ENCODE data around the gene FOSB.
A peak's percentile ranks its signal among the peaks of the same experiment; 100 is the strongest.
"Not testable (repeated sequence)": the region's sequence is repeated elsewhere in the genome, so short reads cannot be mapped to it uniquely, and the experiment has no call there.

FOSB gene

GRCh38 chr19:45428384-45429231, 39.2 kb upstream of the FOSB start:
- Histone ChIP-seq H3K9me3 (replicated peaks; ENCODE audit: low read length) (no peaks in the 10 kb centered on the region), H3K27me3 (ENCODE audit: control insufficient read depth, insufficient read depth, low read length) (no peaks in the 10 kb centered on the region), H3K9ac (ENCODE audit: low read depth, low read length) (peak overlapping the region; percentile 92), H3K4me2 (ENCODE audit: low read length) (peak overlapping the region; percentile 97), H3K36me3 (ENCODE audit: insufficient read depth, low read length) (no peaks in the 10 kb centered on the region), H3K4me1 (ENCODE audit: control insufficient read depth, insufficient read depth, low read length) (peaks cover 37% of the 10 kb centered on the region), H3K4me3 (ENCODE audit: low read length) (peak overlapping the region; percentile 75)

GRCh38 chr19:45429896-45430295, 37.9 kb upstream of the FOSB start:
- not testable (repeated sequence) for H3K9ac ChIP-seq (ENCODE audit: low read depth, low read length); H3K4me2 ChIP-seq (ENCODE audit: low read length); H3K27me3 ChIP-seq (ENCODE audit: control insufficient read depth, insufficient read depth, low read length); H3K36me3 ChIP-seq (ENCODE audit: insufficient read depth, low read length); H3K4me3 ChIP-seq (ENCODE audit: low read length); H3K9me3 ChIP-seq (replicated peaks; ENCODE audit: low read length)
- peaks cover 26% of the 10 kb centered on the region for H3K4me1 ChIP-seq (ENCODE audit: control insufficient read depth, insufficient read depth, low read length)

GRCh38 chr19:45431008-45431407, 36.8 kb upstream of the FOSB start:
- H3K36me3 ChIP-seq (ENCODE audit: insufficient read depth, low read length); H3K4me2 ChIP-seq (ENCODE audit: low read length); H3K9me3 ChIP-seq (replicated peaks; ENCODE audit: low read length); H3K4me3 ChIP-seq (ENCODE audit: low read length); H3K27me3 ChIP-seq (ENCODE audit: control insufficient read depth, insufficient read depth, low read length); H3K9ac ChIP-seq (ENCODE audit: low read depth, low read length): not testable (repeated sequence)
- peaks cover 16% of the 10 kb centered on the region for H3K4me1 ChIP-seq (ENCODE audit: control insufficient read depth, insufficient read depth, low read length)

- not testable (repeated sequence) for H3K36me3 ChIP-seq (ENCODE audit: insufficient read depth, low read length); H3K4me3 ChIP-seq (ENCODE audit: low read length); H3K4me2 ChIP-seq (ENCODE audit: low read length); H3K9me3 ChIP-seq (replicated peaks; ENCODE audit: low read length); H3K27me3 ChIP-seq (ENCODE audit: control insufficient read depth, insufficient read depth, low read length); H3K9ac ChIP-seq (ENCODE audit: low read depth, low read length)
- H3K4me1 ChIP-seq (ENCODE audit: control insufficient read depth, insufficient read depth, low read length), result peaks cover 12% of the 10 kb centered on the region
These were observed 35.3 kb upstream of the FOSB start for GRCh38 chr19:45432543-45432942.

- Histone ChIP-seq H3K4me3 (ENCODE audit: low read length) (no peak overlapping the region), H3K27me3 (ENCODE audit: control insufficient read depth, insufficient read depth, low read length) (no peaks in the 10 kb centered on the region), H3K36me3 (ENCODE audit: insufficient read depth, low read length) (no peaks in the 10 kb centered on the region), H3K4me2 (ENCODE audit: low read length) (no peak overlapping the region), H3K9ac (ENCODE audit: low read depth, low read length) (no peak overlapping the region), H3K9me3 (replicated peaks; ENCODE audit: low read length) (no peaks in the 10 kb centered on the region), H3K4me1 (ENCODE audit: control insufficient read depth, insufficient read depth, low read length) (peaks cover 16% of the 10 kb centered on the region)
These were observed 30.5 kb upstream of the FOSB start for GRCh38 chr19:45437328-45437727.

- no peaks in the 10 kb centered on the region for H3K36me3 ChIP-seq (ENCODE audit: insufficient read depth, low read length)
- H3K9me3 ChIP-seq (replicated peaks; ENCODE audit: low read length), result no peaks in the 10 kb centered on the region
- peak overlapping the region; percentile 84 for H3K4me2 ChIP-seq (ENCODE audit: low read length)
- H3K4me1 ChIP-seq (ENCODE audit: control insufficient read depth, insufficient read depth, low read length), result peaks cover 29% of the 10 kb centered on the region
- H3K27me3 ChIP-seq (ENCODE audit: control insufficient read depth, insufficient read depth, low read length), result no peaks in the 10 kb centered on the region
- peak overlapping the region; percentile 90 for H3K4me3 ChIP-seq (ENCODE audit: low read length)
- peak overlapping the region; percentile 95 for H3K9ac ChIP-seq (ENCODE audit: low read depth, low read length)
These were observed 28.6 kb upstream of the FOSB start for GRCh38 chr19:45439190-45439568.

GRCh38 chr19:45439569-45440258, 28.1 kb upstream of the FOSB start:
- Histone ChIP-seq H3K36me3 (ENCODE audit: insufficient read depth, low read length) (no peaks in the 10 kb centered on the region), H3K9me3 (replicated peaks; ENCODE audit: low read length) (no peaks in the 10 kb centered on the region), H3K27me3 (ENCODE audit: control insufficient read depth, insufficient read depth, low read length) (no peaks in the 10 kb centered on the region), H3K9ac (ENCODE audit: low read depth, low read length) (peak overlapping the region; percentile 95), H3K4me3 (ENCODE audit: low read length) (peak overlapping the region; percentile 90), H3K4me1 (ENCODE audit: control insufficient read depth, insufficient read depth, low read length) (peaks cover 34% of the 10 kb centered on the region), H3K4me2 (ENCODE audit: low read length) (peak overlapping the region; percentile 84)

GRCh38 chr19:45440259-45440638, 27.5 kb upstream of the FOSB start:
- peak overlapping the region; percentile 90 for H3K4me3 ChIP-seq (ENCODE audit: low read length)

GRCh38 chr19:45440873-45441654, 26.7 kb upstream of the FOSB start:
- Histone ChIP-seq H3K9me3 (replicated peaks; ENCODE audit: low read length) (no peaks in the 10 kb centered on the region), H3K4me3 (ENCODE audit: low read length) (no peak overlapping the region), H3K9ac (ENCODE audit: low read depth, low read length) (peak overlapping the region; percentile 95), H3K4me1 (ENCODE audit: control insufficient read depth, insufficient read depth, low read length) (peaks cover 35% of the 10 kb centered on the region), H3K4me2 (ENCODE audit: low read length) (no peak overlapping the region), H3K27me3 (ENCODE audit: control insufficient read depth, insufficient read depth, low read length) (no peaks in the 10 kb centered on the region), H3K36me3 (ENCODE audit: insufficient read depth, low read length) (no peaks in the 10 kb centered on the region)

More at GRCh38 chr19:45440259-45440638, 27.5 kb upstream of the FOSB start:
- H3K9me3 ChIP-seq (replicated peaks; ENCODE audit: low read length), result no peaks in the 10 kb centered on the region
- peaks cover 35% of the 10 kb centered on the region for H3K4me1 ChIP-seq (ENCODE audit: control insufficient read depth, insufficient read depth, low read length)
- H3K36me3 ChIP-seq (ENCODE audit: insufficient read depth, low read length), result no peaks in the 10 kb centered on the region
- peak overlapping the region; percentile 95 for H3K9ac ChIP-seq (ENCODE audit: low read depth, low read length)
- no peaks in the 10 kb centered on the region for H3K27me3 ChIP-seq (ENCODE audit: control insufficient read depth, insufficient read depth, low read length)
- H3K4me2 ChIP-seq (ENCODE audit: low read length), result peak overlapping the region; percentile 84

- H3K9me3 ChIP-seq (replicated peaks; ENCODE audit: low read length), result no peaks in the 10 kb centered on the region
- H3K4me2 ChIP-seq (ENCODE audit: low read length), result no peak overlapping the region
- H3K9ac ChIP-seq (ENCODE audit: low read depth, low read length), result peak overlapping the region; percentile 81
- no peaks in the 10 kb centered on the region for H3K27me3 ChIP-seq (ENCODE audit: control insufficient read depth, insufficient read depth, low read length)
- peaks cover 35% of the 10 kb centered on the region for H3K4me1 ChIP-seq (ENCODE audit: control insufficient read depth, insufficient read depth, low read length)
- H3K36me3 ChIP-seq (ENCODE audit: insufficient read depth, low read length), result no peaks in the 10 kb centered on the region
- no peak overlapping the region for H3K4me3 ChIP-seq (ENCODE audit: low read length)
These were observed 25.4 kb upstream of the FOSB start for GRCh38 chr19:45442408-45442777.

GRCh38 chr19:45442778-45443461, 24.9 kb upstream of the FOSB start:
- peaks cover 35% of the 10 kb centered on the region for H3K4me1 ChIP-seq (ENCODE audit: control insufficient read depth, insufficient read depth, low read length)
- no peaks in the 10 kb centered on the region for H3K36me3 ChIP-seq (ENCODE audit: insufficient read depth, low read length)
- H3K9ac ChIP-seq (ENCODE audit: low read depth, low read length), result peak overlapping the region; percentile 81
- peak overlapping the region; percentile 84 for H3K4me2 ChIP-seq (ENCODE audit: low read length)
- H3K9me3 ChIP-seq (replicated peaks; ENCODE audit: low read length), result no peaks in the 10 kb centered on the region
- H3K4me3 ChIP-seq (ENCODE audit: low read length), result peak overlapping the region; percentile 63
- no peaks in the 10 kb centered on the region for H3K27me3 ChIP-seq (ENCODE audit: control insufficient read depth, insufficient read depth, low read length)
